Activated naive CD4-positive, alpha-beta T cell treated with anti-CD3 and anti-CD28 coated beads, Interleukin-2, amount 50 U/mL, for 72 hours (primary cell): ENCODE results near the gene RUFY2. TPM values are rescaled to one million over a fixed set of nuclear protein-coding genes. Genes with fewer than 3 reads are reported as not detected.
"Not testable (repeated sequence)": the region's sequence is repeated elsewhere in the genome, so short reads cannot be mapped to it uniquely, and the experiment has no call there.

Experiments
- ATAC-seq, 2 donors: fragments of 150-1000 bp; cut with Tn5 transposase; 2 replicates each; pipeline ENCODE4 v1.10.0; 2021; ENCODE audit warnings: mild to moderate bottlenecking in 2 of 2, moderate library complexity in 2 of 2
- DNase-seq, 2 donors: peaks; one replicate each; pipeline ENCODE4 v3.0.0; 2021 to 2022; ENCODE audit warnings: low spot score in 2 of 2
- H3K27ac Mint-ChIP-seq, 2 donors: one replicate each; pipeline ENCODE4 v1.8.0; 2022; ENCODE audit warnings: mild to moderate bottlenecking in 2 of 2, mixed read lengths in 2 of 2
- H3K36me3 Mint-ChIP-seq, 2 donors: one replicate each; pipeline ENCODE4 v1.8.0; 2022; ENCODE audit warnings: mixed read lengths in 2 of 2
- H3K9me3 Mint-ChIP-seq, 2 donors: one replicate each; pipeline ENCODE4 v1.8.0; 2022; ENCODE audit warnings: mixed read lengths in 2 of 2
- total RNA-seq, 2 donors: library from RNA; stranded (reverse); gene quantifications; one replicate each; pipeline ENCODE4 v1.2.3, GENCODE V29; 2022

Gene RUFY2, protein sequence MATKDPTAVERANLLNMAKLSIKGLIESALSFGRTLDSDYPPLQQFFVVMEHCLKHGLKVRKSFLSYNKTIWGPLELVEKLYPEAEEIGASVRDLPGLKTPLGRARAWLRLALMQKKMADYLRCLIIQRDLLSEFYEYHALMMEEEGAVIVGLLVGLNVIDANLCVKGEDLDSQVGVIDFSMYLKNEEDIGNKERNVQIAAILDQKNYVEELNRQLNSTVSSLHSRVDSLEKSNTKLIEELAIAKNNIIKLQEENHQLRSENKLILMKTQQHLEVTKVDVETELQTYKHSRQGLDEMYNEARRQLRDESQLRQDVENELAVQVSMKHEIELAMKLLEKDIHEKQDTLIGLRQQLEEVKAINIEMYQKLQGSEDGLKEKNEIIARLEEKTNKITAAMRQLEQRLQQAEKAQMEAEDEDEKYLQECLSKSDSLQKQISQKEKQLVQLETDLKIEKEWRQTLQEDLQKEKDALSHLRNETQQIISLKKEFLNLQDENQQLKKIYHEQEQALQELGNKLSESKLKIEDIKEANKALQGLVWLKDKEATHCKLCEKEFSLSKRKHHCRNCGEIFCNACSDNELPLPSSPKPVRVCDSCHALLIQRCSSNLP
- total RNA-seq, result 10 to 100 TPM in 1 of 2 donors, 1 to 10 TPM in 1; 8.5 to 10.4 TPM

DNA sequence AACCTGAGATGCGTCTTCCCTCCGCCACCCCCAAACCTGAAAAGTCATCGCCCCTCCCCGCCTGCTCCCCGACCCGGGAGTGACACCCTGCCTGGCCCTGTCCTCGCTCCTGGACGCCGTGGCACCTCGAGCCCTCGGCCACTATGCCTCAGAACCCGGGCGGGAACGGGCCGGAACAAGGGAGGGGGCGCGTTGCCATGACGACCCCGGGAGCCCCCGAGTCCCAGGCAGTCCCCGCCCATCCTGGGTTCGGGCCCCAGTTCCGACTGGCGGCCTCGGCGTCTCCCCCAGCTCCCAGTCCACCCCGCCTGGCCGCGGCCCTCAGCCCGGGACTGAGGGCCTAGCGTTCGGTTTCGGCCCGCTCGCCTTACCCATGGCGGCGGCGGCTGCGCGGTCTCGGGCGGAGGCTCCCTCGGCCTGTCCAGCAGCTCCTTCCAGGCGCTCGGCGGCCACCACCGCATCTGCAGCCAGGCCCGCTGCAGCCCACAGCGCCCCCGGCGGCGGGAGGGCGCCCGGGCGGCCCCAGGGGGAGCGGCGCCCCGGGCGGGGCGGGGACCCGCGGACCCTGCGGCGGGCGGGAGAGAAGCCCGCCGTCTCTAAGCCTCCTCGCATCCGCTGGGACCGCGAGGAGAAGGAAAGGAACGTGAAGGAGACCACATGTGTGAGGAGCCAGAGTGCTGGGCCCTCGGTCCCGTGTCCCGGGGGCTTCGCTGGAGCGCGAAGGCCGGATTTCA is at the start of gene RUFY2:
TSS of gene RUFY2 (minus strand) at position 463 of the 734 bp plus-strand sequence. CDS start at position 375, 88 bp downstream.
- Mint-ChIP-seq H3K36me3 (no peaks in the 10 kb centered on the region), H3K27ac (peak within 1 kb of the TSS; percentile 88 to 89), H3K9me3 (no peaks in the 10 kb centered on the region)
- peak; percentile 95 to 98 for ATAC-seq
- peak; percentile 86 to 92 for DNase-seq

DNA sequence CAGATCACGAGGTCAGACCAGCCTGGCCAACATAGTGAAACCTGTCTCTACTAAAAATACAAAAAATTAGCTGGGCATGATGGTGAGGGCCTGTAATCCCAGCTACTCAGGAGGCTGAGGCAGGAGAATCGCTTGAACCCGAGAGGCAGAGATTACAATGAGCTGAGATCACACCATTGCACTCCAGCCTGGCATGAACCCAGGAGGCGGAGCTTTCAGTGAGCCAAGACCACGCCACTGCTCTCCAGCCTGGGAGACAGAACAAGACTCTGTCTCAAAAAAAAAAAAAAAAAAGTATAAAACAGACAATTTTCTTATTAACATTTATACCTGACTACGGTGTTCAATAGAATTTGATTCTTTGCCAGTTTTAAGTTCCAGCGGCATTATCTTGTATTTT is 42.6 kb upstream of the RUFY2 start:
- not testable (repeated sequence) for H3K27ac Mint-ChIP-seq, H3K9me3 Mint-ChIP-seq, DNase-seq, ATAC-seq
- peaks cover 14 to 29% of the 10 kb centered on the region in 2 donors for H3K36me3 Mint-ChIP-seq

GRCh38 chr10:68446179-68446578 is 39.1 kb upstream of the RUFY2 start:
- Mint-ChIP-seq H3K27ac (no peak overlapping the region), H3K36me3 (peaks cover 14 to 21% of the 10 kb centered on the region in 2 donors), H3K9me3 (no peaks in the 10 kb centered on the region)
- ATAC-seq (no peak), DNase-seq (no peak)

DNA sequence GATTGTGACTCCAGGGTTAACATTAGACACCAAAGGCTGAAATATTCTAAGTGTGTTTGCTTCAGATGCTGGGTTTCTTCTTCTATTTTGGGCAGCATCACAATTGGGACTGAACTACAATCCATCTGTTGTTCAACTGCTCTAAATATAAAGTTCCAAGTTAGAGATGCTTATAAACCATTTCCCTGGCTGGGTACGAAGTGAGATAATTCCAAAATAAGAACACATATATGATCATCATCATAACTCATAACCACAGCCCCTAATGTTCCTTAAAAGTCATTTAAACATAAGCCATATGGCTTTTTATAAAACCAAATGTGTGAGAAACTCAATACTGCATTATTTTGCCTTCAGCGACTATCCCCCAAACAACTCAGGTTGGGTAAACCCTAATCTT is 35.9 kb upstream of the RUFY2 start:
- H3K9me3 Mint-ChIP-seq, result no peaks in the 10 kb centered on the region
- ATAC-seq (no peak), DNase-seq (no peak)
- H3K36me3 Mint-ChIP-seq, result peaks cover 6 to 13% of the 10 kb centered on the region in 2 donors
- no peak overlapping the region for H3K27ac Mint-ChIP-seq

DNA sequence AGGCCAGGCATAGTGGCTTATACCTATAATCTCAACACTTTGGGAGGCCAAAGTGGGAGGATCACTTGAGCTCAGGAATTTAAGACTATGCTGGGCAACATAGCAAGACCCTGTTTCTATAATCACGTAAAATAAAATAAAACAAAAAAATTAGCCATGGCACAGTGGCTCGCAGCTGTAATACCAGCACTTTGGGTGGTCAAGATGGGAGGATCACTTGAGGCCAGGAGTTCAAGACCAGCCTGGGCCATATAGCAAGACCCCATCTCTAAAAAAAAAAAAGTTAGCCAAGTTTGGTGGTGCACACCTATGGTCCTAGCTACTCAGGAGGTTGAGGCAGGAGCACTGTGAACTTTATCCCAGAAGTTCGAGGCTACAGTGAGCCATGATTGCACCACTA is 33.8 kb upstream of the RUFY2 start:
- DNase-seq (no peak), ATAC-seq (no peak)
- H3K27ac Mint-ChIP-seq, result no peak overlapping the region
- H3K9me3 Mint-ChIP-seq, result no peaks in the 10 kb centered on the region
- peaks cover 3 to 6% of the 10 kb centered on the region in 2 donors for H3K36me3 Mint-ChIP-seq

- Mint-ChIP-seq H3K9me3 (no peaks in the 10 kb centered on the region), H3K27ac (no peak overlapping the region), H3K36me3 (peaks cover 4 to 6% of the 10 kb centered on the region in 2 donors)
- ATAC-seq (no peak), DNase-seq (no peak)
Observed at GRCh38 chr10:68435803-68436202, 28.7 kb upstream of the RUFY2 start.

DNA sequence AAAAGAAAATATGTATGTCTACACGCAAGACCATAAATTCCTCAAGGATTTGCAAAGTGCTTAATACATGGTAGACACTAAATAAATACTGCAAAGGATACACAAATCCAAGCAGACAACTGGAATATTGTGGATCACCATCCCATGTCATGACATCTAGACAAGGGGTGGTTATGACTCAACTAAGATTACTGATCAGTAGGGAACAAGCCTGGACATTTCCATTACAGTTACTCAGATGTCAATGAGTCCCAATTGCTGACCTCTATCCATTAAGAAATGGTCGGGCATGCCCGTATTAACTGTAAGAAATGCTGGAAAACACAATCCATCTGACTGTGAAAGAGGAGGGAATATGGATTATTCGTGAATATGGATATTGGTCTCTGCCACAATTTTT is 27.6 kb upstream of the RUFY2 start:
- peaks cover 4 to 6% of the 10 kb centered on the region in 2 donors for H3K36me3 Mint-ChIP-seq

DNA sequence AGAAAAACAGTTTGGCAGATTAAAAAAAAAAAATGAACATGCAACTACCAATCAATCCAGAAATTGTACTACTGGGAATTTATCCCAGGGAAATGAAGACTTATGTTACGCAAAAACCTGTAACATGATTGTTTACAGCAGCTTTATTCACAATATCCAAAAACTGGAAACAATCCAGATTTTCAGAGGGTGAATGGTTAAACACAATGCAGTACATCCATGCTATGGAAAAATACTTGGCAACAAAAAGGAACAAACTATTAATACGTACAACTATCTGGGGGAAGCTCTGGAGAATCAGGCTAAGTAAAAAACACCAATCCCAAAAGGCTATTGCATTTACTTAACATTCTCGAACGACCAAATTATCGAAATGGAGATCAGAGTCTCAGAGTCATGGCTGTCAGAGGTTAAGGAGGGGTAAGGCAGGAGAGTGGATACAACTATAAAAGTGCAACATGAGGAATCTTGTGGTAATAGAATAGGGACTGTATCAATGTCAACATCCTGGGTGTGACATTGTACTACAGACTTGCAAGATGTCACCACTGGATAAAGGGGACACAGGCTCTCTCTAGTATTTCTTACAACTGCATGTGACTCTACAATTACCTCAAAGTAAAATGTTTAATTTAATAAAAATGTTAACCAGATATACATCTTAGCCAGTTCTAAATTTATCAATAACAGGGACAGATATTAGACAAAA is 21.5 kb upstream of the RUFY2 start:
- Mint-ChIP-seq H3K27ac (no peak overlapping the region), H3K9me3 (no peaks in the 10 kb centered on the region), H3K36me3 (peaks cover 10 to 16% of the 10 kb centered on the region in 2 donors)
- ATAC-seq, result no peak
- no peak for DNase-seq

More for the DNA sequence above, 27.6 kb upstream of the RUFY2 start:
- no peak overlapping the region for H3K27ac Mint-ChIP-seq
- DNase-seq (no peak), ATAC-seq (no peak)
- no peaks in the 10 kb centered on the region for H3K9me3 Mint-ChIP-seq

DNA sequence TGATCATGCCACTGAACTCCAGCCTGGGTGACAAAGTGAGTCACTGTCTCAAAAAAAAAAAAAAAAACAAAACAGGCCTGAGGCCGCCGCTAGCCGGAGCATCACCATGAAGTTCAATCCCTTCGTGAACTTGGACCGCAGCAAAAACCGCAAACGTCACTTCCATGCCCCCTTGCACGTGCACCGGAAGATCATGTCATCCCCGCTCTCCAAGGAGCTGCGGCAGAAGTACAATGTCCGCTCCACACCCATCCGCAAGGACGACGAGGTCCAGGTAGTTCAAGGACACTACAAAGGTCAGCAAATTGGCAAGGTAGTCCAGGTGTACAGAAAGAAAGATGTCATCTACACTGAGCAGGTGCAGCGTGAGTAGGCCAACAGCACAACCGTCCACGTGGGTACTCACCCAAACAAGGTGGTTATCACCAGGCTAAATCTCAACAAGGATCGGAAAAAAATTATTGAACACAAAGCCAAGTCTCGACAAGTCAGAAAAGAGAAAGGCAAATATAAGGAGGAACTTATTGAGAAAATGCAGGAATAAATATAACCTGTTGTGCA is 17.5 kb upstream of the RUFY2 start:
- Mint-ChIP-seq H3K9me3 (no peaks in the 10 kb centered on the region), H3K27ac (no peak overlapping the region), H3K36me3 (peaks cover 11 to 19% of the 10 kb centered on the region in 2 donors)
- ATAC-seq, result no peak
- DNase-seq, result no peak

GRCh38 chr10:68423522-68423921 is 16.4 kb upstream of the RUFY2 start:
- Mint-ChIP-seq H3K27ac (peak overlapping the region; percentile 50 to 63), H3K36me3 (peaks cover 11 to 27% of the 10 kb centered on the region in 2 donors), H3K9me3 (no peaks in the 10 kb centered on the region)
- peak in 1 of 2 donors; percentile 16 for DNase-seq
- peak; percentile 79 to 91 for ATAC-seq

DNA sequence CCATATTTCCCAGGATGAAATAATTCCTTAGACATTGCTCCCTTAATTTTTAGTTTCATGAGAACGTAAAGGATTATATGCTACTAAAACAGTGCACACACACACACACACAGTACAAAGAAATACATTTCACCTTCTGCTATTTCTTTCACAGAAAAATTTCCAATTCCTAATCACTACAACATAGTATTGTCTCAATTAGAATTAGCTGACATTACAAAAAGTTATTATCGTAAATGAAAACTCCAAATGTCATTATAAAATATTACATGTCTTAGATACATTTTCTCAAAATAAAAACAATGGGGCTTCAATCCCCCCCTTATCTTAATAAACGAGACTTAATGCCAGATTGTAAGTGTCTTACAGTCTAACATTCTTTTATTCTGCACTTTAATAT is 12.3 kb upstream of the RUFY2 start:
- Mint-ChIP-seq H3K9me3 (no peaks in the 10 kb centered on the region), H3K27ac (no peak overlapping the region), H3K36me3 (peaks cover 12 to 33% of the 10 kb centered on the region in 2 donors)
- ATAC-seq (no peak), DNase-seq (no peak)

DNA sequence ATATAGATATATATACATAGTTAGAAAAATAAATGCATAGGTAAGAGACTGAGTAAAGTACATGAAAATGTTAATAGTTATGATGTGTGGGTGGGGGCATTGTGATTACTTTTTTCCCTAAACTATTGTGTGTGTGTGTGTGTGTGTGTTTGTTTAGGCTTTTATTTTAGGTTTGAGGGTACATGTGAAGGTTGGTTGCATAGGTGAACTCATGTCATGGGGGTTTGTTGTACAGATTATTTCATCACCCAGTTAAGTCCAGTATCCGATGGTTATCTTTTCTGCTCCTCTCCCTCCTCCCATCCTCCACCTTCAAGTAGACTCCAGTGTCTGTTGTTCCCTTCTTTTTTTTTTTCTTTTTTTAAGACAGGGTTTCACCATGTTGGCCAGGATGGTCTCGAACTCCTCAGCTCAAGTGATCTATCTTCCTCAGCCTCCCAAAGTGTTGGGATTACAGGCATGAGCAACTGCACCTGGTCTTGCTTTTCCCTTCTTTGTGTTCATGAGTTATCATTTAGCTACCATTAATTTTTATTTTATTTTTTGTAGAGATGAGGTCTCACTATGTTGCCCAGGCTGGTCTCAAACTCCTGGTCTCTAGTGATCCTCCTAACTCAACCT is 1.9 kb upstream of the RUFY2 start:
- ATAC-seq (no peak), DNase-seq (no peak)
- no peaks in the 10 kb centered on the region for H3K9me3 Mint-ChIP-seq
- peak overlapping the region in 1 of 2 donors; percentile 73 for H3K27ac Mint-ChIP-seq
- H3K36me3 Mint-ChIP-seq, result no peaks in the 10 kb centered on the region

DNA sequence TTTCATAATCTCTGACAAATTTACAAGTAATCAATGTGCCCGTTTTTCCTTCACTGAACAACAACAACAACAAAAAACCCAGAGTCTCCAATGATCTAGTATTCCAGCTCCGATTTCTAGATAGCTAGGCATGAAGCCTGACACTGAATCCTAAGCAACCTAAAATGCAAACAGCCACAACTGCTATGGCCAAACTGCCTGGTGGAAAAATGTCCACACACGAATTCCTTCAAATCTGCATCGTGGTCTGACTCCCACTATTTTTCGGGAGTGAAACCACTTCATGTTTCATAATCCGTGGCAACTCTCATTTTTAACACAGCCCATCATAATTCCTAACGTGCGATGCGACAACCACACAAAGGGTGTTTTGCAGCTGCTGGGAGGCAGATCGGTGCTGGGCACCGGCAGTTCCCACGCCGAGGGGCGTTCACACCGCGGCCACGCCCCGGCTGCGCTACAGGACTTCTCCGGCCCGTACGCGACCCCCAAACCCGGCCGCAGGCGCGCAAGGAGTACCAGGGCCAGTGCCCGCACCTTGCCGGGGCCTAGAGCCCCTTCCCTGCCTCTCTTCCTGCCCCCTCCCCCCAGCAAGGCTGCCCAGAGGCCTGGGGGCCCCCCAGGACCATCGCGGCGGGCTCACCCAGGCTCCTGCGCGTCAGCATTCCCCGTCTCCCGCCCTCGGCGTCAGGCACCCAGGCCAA is 814 bp downstream of the RUFY2 start:
- ATAC-seq (peak; percentile 30 to 37), DNase-seq (peak; percentile 55 to 58)
- no peaks in the 10 kb centered on the region for H3K9me3 Mint-ChIP-seq
- H3K27ac Mint-ChIP-seq, result peak overlapping the region; percentile 88 to 89
- H3K36me3 Mint-ChIP-seq, result no peaks in the 10 kb centered on the region

GRCh38 chr10:68403701-68404100 is 3.4 kb downstream of the RUFY2 start:
- no peak overlapping the region for H3K27ac Mint-ChIP-seq
- no peak for DNase-seq
- no peaks in the 10 kb centered on the region for H3K36me3 Mint-ChIP-seq
- ATAC-seq, result no peak
- H3K9me3 Mint-ChIP-seq, result no peaks in the 10 kb centered on the region

- no peak for DNase-seq
- Mint-ChIP-seq H3K27ac (no peak overlapping the region), H3K36me3 (no peaks in the 10 kb centered on the region)
Observed at GRCh38 chr10:68402276-68402675, 4.8 kb downstream of the RUFY2 start.

More at GRCh38 chr10:68402276-68402675, 4.8 kb downstream of the RUFY2 start:
- ATAC-seq, result no peak
- no peaks in the 10 kb centered on the region for H3K9me3 Mint-ChIP-seq
